Germinal center (tissue), 1 donor: Measurements from ENCODE around the gene MKLN1.
"Not testable (repeated sequence)": the region's sequence is repeated elsewhere in the genome, so short reads cannot be mapped to it uniquely, and the experiment has no call there.

Experiments
- DNase-seq: peaks from one replicate; pipeline ENCODE4 v3.0.0; 2012; ENCODE audit warnings: mixed read lengths, low spot score

MKLN1 gene

GRCh38 chr7:131312838-131313237, 14.8 kb upstream of the MKLN1 start:
- no peak for DNase-seq

- DNase-seq = no peak
Observed at GRCh38 chr7:131320603-131321002, 7.1 kb upstream of the MKLN1 start.

DNA sequence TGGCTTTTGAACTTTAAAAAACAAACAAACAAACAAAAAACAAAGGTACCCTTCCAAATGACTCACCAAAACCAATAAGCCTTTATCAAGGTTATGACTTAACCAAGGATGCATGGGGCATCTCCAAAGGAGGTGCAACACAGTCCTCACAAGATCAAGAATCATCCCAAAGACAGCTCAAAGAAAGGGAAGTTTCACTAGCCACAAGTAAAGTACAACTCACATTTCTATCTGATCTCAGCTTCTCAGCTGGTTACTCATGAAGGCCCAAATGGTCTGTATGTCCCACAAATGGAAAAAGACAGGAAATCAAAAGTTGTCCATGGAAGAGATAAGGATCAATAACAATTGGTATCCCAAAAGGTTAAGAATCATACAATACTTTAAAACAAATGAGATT, 6.0 kb upstream of the MKLN1 start:
- no peak for DNase-seq

DNA sequence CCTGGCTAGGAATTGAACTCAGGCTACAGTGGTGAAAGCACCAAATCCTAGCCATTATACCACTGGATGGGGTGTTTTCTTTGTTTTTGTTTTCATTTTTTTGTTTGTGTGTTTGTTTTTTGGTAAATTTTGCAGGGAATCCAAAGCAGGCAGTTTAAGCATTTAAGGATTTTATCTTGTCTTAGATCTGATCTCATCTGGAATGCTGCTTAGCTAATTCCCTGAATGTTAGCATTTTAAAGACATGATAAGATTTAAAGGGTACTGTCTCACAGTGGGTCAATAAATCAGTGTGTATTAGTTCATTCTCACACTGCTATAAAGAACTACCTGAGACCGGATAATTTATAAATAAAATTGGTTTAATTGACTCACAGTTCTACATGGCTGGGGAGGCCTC, 5.6 kb upstream of the MKLN1 start:
- DNase-seq = no peak

DNA sequence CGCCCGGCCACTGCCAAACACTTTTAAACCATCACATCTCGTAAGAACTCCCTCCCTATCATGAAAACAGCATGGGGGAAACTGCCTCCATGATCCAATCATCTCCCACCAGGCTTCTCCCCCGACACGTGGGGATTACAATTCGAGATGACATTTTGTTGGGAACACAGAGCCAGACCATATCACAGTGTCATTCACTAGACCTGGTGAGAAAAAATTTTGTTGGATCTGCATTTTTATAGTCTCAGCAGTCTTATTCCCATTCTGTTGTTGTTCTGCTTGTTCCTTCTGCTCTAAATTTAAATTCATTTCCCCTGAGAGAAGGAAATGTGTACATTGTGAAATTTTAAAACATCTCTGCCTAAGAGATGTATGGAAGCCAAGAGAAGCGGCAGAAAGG, 4.8 kb upstream of the MKLN1 start:
- DNase-seq = no peak

- no peak for DNase-seq
Observed at GRCh38 chr7:131325179-131325840, 2.4 kb upstream of the MKLN1 start.

- DNase-seq = no peak
Observed at GRCh38 chr7:131326576-131326975, 1.1 kb upstream of the MKLN1 start.

GRCh38 chr7:131327049-131327625, 539 bp upstream of the MKLN1 start:
- DNase-seq = no peak

DNA sequence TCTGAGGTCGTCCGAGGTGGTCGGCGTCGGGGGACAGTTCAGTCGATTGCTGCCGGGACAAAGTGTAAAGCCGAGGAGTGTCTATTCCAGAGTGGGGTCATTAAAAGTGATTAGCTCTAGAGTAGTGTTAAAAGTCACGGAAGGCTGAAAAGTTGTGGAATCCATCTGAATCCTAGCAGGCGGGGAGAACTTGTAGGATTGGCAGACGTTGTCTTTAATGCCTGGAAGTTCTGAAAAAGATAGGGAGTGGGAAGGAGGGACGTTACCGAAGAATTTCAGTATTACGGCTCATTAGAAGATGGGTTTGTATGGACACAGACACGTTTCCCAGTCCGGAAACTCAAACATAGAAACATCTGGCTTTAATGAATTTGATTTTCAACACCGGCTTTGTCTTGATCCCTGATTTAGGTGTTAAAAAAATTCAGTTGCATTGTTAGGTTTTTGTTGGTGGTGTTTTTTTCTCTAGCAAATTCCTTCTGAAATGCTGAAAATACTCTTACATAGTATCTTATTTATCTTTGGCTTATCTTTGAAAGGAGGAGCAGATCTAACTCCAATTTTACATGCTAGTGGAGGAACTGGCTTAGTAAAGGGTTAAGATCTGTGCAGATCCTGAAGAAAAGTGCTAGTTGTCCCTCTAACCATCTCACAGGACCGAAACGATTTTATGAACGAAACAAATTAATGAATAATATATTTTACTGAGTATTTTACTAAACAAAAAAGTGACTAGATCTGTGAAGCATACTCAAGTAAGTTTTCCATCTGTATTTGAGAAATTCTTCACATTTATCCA, 900 bp downstream of the MKLN1 start:
- DNase-seq = no peak

DNA sequence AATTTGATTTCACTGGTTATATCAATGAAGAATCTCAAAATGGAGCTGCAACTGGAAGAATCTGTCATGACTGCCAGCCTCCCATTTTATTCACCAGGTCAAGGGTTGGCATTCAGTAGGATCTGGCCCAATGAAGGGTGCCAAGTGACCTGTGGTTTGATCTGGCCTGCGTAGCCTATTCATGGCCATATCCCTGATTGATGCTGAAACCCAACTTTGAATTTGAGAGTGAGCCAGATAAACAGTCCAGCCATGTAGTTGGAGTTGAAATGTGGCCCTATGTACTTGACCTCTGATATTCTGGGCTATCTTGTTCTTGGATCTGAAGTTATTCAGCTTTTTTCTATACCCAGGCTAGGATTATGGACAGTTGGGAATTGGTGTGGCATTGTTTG, 1.5 kb downstream of the MKLN1 start:
- DNase-seq = no peak

GRCh38 chr7:131330299-131330698, 2.6 kb downstream of the MKLN1 start:
- no peak for DNase-seq

DNA sequence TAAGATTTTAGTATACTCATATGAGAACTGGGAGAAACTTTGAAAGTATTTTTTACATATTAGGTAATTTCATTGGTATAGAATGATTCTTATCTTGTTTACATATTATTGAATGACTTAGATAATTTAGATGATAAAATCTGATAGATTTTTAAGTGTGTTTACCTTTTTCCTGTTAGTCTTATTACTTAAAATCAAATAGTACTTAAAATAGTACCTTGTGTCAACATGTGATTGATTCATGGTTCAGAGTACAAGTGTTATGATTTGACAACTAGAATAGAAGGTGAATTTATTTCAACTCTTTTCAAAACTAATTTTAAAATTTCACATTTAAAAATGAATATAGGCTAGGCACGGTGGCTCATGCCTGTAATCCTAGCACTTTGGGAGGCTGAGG, 4.1 kb downstream of the MKLN1 start:
- no peak for DNase-seq

GRCh38 chr7:131332729-131333128, 5.1 kb downstream of the MKLN1 start:
- not testable (repeated sequence) for DNase-seq

DNA sequence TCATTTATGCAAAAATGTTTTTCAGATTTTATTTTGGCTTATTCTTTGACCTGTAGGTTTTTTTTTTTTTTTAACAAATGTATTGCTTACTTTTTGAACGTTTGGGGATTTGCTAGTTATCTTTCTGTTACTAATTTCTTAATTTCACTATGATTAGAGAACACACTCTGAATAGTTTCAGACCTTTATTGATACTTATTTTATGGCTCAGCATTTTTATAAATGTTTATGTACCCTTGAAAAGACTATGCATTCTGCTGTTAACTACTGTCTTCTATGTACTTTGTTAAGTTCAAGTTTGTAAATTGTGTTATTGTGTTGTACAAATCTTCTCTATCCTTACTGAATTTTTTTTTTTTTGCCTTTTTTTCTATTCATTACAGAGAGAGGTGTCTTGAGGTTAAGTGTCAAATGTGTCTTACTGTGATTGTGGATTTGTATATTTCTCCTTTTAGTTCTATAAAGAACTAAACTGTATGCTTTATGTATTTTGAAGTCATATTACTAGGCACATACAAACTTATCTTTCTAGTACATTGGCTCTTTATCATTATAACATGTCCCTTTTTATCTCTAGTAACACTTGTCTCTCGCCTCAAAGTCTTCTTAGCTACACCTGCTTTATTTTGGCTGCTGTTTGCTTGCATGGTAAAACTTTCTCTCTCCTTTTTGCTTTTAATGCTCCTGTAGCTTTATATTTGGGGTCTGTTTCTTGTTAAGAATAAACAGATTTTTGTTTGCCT, 8.1 kb downstream of the MKLN1 start:
- DNase-seq = no peak

DNA sequence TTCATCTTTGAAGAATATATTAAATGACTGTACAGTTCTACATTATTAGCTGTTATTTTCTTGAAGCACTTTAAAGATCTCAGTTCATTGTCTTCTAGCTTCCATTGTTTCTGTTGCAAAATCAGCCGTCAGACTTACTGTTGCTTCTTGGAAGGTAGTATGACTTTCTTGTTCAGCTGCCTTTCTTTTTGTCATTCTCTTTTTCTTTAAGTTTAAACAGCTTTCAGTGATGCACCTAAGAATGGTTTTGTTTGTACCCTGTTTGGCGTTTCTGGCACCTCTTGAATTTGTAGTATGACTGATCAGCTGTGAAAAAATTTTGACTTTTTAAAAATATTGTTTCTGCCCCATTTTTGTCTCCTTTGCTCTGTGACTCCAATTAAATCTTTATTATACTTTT, 9.3 kb downstream of the MKLN1 start:
- no peak for DNase-seq

DNA sequence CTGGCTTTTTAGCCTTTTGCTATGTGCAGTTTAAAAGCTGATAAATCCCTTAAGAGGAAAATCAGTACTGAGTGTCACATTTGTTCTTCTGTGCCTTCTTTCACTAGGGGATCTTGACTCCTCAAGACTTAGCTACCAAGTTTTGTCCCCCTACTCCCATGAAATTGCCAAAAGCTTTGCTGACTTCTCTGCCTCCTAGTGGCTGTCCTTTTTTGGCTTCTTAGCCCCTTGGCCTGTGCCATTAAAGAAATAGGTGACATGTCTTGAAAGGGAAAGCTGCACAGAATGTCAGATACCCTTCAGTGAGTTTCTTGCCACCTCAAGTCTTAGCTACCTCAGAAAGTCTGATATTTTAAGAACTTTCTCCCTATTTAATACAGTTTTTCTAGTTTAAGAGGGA, 10.5 kb downstream of the MKLN1 start:
- no peak for DNase-seq

- no peak for DNase-seq
Observed at GRCh38 chr7:131338691-131339390, 11.2 kb downstream of the MKLN1 start.

DNA sequence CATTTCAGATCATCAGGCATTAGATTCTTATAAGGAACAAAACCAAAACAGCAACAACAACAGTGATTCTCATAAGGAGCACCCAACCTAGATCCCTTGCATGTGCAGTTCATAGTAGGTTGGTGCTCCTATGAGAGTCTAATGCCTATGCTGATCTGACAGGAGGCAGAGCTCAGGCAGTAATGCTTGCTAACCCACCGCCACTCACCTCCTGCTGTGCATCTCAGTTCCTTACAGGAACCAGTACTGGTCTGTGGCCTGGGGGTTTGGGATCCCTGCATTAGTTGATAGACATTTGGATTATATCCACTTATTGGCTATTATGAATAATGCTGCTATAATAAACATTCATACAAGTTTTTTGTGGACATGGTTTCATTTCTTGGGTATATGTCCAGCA, 14.0 kb downstream of the MKLN1 start:
- no peak for DNase-seq

- no peak for DNase-seq
Observed at GRCh38 chr7:131342864-131343442, 15.3 kb downstream of the MKLN1 start.

DNA sequence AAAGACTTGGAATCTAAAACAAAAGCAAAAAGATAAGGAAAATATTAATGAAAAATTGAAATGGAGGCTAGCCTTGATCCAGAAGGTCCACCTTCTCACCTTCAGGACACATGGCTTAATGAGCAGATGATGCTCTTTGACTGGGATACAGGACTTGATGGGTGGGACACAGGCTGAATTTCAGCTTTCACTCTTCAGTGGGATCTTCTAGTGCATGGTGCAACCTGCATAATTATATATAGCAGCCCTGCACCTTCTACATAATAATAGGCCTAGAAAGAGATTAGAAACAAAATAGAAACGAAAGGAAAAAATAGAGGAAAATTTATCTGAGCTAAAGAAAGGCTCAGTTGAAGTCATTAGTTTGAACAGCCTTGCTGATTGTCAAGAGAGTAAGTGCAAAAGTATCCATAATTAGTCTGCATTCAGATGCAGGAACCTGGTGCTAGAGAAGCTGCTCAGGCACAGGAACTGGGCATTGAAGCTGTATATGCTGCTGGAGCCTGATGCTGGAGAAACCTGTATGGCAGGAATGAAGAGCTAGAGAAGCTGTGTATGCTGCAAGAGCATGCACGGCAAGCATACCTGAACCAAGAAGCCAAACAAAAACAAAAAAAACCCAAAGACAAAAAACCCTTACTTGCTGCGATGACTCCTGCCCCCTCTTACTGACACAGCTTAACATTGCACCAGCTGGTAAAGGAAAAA, 19.4 kb downstream of the MKLN1 start:
- DNase-seq = no peak

DNA sequence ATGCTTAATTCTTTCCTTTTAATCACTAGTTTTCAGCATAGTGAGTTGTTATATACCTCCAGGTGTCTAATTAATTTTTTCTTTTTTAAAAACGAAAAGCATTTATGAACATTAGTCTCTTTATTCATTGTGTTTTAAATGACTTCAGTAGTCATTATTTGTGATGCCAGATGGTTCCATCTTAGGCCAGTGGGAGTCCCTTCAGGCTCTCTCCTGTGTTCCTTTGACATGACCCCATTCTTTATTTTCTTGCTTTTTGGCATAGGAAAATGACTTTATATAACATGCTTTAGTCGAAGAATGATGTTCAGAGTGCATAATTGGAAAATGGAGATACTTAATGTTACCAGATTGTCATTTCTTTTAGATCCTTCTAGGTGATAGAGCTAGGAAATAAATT, 24.4 kb downstream of the MKLN1 start:
- no peak for DNase-seq
